Globus pallidus (tissue), 1 donor: Measurements from ENCODE around the gene LRMDA.
A peak's percentile ranks its signal among the peaks of the same experiment; 100 is the strongest.

Experiments
- DNase-seq: peaks from one replicate; pipeline ENCODE4 v3.0.0-alpha.2; 2015; ENCODE audit warnings: low spot score

The LRMDA gene

DNA sequence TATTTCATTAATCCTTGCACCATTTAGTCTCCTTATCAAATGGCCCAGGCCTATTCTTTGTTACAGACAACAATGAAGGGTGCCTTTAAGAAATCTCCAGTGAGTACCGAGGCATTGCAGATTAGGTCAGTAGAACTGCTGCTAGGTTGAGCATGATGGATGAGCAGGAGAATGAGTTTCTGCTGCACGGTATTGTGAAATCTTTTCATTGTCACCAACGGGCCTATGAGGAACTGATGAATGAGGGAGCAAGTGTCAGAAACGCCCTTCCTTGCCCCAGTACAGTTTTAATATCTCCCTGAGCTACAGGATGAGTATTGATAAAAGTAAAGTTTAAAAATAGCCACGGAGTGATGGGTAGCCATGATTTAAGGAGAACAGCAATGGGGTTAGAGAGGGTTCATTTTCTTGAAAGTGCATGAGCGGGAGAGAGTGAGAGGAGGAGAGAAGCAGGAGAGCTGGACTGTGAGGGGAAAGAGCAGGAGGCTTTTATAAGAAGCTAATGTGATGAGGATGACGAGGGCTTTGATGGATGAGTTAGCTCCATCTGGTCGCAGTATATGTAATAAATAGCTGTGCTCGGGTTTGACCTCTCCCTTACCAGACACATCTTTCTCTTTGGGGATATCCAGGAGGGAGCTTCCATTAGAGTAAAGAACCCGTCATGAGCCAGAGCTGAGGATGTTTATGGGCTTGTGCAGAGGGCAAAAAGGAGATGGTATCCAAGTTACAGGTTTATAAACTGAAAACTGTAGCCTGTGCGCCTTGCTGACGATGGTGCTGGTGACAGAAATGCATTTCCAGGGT lies 526.1 kb downstream of the LRMDA start:
- no peak for DNase-seq

DNA sequence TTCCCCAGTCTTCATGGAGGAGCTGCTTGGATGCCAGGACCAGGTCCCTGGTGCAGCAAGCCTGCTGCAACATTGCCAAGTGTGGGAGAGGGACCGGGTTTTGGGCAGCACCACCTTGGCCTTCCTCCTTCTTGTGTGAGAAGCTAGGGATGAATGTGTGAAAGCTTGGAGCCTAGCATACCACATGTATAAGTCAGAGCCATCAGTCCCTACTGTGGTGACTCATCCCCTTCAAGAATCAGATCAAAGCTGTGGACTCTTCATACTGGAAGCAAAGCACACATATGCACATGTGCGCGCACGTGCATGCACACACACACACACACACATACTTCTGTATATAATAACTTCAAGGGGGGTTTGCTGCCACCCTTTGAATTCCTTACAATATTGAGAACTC lies 527.8 kb downstream of the LRMDA start:
- DNase-seq = no peak

GRCh38 chr10:75959912-75960311 lies 528.5 kb downstream of the LRMDA start:
- DNase-seq = no peak

DNA sequence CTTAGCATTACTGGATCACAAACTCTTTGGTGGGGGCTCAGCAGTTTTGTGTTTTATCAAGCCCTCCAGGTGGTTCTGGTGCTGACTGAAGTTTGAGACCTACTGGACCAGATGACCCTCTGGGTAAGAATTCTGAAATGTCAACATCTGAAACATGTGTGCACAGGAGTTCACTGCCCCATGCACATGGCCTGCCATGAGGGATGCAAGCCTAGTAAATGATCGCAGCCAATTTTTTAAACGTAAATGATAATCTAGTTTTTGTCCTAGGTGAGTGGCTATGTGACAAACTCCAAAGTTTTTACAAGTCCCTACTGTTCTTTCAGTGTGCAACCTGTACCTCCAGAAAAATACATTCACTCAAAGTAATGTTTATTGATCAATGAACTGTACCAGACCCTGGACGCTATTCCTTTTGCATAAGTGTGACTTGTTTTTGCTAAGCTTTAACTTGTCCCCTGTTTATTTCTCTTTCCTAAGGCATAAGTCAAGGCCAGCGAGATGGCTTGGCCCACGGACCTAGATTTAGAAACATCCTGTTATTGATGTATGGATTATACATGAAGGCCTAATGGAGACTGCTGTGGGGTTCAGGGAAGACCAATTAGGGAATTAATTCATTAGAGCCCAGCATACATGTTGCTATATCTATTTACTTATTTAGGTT lies 531.1 kb downstream of the LRMDA start:
- DNase-seq = no peak

DNA sequence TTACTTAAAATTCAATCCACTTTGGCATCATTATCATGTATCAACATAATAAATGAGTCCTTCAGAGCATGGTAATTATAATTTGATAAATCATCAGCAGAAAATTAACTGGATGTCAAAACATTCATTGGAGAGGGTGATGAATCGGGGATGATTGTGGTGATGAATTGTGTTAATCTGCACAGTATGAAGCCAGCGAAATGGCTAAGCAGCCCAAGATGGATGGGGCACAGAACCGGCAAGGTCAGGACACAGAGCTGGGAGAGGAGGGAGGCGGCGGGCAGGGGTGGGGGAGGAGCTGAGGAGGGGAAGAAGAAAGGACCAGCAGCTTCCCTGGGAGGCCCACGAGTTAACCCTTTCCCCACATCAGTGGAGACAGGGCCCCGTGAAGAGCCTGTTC lies 536.1 kb downstream of the LRMDA start:
- DNase-seq = no peak

DNA sequence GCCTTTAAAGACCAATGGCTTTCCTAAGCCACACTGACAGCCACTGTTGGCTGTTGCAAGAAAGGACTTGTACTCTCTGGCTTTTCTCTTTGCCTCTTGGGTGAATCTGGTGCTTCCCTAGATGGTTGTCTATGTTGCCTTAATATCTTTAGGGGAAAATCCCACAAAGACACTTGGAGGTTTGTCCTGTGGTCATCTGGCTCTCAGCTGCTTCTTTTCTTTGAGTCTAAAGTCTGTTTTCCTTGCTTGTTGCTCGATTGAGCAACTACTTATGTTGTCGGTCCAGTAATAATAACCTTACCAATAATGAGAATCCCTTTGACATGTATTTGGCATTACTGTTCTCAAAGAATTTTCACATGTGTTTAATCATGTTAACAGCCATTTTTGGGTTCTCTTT lies 537.6 kb downstream of the LRMDA start:
- no peak for DNase-seq

- no peak for DNase-seq
These were observed 540.2 kb downstream of the LRMDA start for GRCh38 chr10:75971402-75972211.

DNA sequence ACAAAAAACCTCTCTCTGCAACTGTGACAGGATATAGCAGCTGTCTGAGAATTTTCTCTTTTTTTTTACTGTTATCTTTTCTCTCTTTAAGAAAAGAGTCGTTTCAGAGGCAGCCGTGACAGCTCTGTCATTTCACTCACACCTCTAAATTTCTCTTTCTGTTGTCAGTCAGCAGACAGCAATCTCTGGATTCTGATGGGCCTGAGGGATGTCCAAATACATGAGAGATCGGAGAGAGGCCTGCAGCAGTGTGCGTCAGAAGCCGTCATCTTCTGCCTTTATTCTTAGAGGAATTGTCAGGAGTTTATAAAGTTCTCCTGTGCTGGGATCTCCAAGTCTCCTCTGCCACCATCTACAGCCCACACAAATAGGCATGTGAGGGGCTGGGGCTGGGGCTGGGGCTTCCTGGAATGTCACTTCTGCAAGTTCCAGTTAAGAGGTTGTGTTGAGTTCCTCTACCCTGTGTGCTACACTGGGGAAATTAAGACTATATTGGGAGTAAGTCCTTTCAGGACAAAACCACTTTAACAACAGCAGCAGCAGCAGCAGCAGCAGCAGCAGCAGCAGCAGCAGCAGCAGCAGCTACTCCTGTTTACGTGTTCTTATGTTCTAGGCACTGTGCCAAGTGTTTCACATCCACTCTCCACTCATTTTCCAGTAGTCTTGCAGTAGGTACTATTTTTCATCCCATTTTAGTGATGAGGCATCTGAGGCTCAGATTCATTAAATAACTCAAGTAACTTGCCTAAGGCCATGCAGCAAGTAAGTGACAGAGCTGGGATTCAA lies 541.3 kb downstream of the LRMDA start:
- no peak for DNase-seq

DNA sequence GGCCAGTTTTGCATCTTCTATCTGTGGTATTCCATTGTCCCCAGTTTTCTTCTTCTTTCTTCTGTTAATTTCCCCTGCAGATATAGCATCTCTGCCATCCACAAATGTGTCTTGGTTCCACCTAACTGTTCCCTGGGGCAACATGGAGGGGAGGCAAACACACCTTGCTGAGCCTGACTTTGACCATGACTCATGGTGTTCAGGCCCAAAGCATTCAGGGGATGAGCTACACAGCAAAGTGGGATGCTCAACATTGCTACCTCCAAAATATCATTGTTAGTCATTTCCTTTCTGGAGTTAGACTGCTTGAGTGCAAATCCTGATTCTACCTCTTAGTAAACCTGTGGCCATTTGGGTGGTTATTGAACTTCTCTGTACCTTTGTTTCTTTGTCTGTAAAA lies 542.7 kb downstream of the LRMDA start:
- DNase-seq = no peak

DNA sequence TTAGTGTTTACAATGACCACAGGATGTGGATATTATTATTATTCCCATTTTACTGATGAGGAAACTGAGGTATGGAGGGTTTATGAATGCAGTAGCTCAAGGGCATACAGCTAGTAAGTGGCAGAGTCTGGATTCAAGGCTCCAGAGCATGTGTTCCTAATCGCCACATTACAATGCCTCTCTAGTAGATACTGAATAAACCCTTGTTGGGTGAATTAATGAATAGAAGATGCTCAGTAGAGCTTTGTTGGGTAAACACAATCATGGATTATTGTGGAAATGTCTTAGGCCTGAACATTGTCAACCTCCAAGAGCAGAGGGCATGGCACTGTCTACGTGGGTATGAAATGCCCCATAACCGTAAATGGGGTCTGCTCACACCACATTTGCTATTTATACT lies 545.3 kb downstream of the LRMDA start:
- peak; percentile 74 for DNase-seq

- DNase-seq = no peak
These were observed 545.7 kb downstream of the LRMDA start for GRCh38 chr10:75977139-75977538.

DNA sequence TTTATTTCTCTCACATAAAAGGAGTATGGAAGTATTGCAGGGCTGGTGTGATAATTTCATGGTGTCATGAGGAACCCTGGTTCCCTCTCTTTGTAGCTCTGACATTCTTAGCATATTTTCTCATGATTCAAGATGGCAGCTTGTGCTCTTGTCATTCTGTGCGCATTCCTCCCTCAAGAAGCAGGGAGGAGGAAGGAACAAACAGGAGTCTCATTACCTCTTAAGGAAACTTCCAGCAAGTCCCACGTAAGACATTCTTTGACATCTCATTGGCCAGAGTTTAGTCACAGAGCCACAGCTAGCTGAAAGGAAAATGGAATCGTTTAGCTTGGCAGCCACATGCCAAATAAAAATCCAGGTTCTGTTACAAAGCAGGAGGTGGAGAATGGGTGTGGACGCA lies 546.8 kb downstream of the LRMDA start:
- DNase-seq = no peak

- no peak for DNase-seq
These were observed 549.1 kb downstream of the LRMDA start for GRCh38 chr10:75980419-75981002.

DNA sequence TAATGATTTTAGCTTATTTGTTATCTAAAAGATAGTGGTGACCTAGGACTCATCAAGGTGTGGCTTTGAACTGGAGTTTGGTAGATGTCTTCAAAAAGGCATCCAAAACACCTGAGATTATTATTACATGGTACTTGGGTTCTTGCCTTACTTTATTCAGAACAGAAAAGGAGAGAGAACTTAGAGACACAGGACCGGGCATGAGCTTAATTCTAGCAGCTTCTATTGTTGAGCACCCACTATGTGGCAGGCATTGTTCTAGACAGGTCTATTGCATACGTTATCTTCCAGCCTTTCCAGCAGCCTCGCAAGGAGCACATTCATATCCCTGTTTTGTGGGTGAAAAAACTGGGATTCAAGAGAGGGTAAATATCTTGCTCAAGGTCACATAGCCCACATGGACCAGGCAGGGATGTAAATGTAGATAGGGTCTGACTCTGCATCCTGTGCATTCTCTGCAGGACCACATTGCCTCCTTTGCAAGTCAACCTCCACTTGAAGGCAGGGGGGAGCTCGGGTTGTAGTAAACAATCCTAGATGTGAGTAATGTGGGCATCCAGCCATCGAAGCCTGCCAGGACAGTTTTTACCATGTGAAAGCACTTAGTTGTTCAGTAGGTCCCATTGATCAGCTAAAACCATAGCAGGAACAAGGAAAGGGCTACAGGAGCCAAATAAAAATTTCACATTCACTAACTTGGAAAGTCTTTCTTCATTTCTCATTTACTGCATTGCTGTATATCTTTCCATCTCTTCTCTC lies 551.4 kb downstream of the LRMDA start:
- DNase-seq = peak; percentile 10

DNA sequence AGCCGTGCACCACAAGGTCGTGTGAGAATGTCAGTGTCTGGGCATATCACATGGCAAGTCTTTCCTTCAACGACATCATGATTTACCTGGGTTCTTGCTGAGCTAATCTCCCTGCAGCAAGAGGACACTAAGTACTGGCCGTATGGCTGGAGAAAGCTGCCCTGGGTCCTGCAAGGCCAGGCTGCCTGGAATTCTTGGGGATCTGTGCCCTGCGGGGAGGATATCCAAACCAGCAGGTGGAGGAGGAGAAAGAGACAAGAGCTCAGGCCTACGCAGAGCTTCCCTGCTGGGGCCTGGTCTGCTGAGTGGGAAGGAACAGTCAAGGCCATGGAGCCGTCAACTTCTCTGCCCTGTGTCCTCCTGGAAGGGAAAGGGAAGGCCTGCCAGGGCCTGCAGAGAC lies 552.6 kb downstream of the LRMDA start:
- DNase-seq = no peak

GRCh38 chr10:75987616-75988015 lies 556.2 kb downstream of the LRMDA start:
- DNase-seq = no peak

DNA sequence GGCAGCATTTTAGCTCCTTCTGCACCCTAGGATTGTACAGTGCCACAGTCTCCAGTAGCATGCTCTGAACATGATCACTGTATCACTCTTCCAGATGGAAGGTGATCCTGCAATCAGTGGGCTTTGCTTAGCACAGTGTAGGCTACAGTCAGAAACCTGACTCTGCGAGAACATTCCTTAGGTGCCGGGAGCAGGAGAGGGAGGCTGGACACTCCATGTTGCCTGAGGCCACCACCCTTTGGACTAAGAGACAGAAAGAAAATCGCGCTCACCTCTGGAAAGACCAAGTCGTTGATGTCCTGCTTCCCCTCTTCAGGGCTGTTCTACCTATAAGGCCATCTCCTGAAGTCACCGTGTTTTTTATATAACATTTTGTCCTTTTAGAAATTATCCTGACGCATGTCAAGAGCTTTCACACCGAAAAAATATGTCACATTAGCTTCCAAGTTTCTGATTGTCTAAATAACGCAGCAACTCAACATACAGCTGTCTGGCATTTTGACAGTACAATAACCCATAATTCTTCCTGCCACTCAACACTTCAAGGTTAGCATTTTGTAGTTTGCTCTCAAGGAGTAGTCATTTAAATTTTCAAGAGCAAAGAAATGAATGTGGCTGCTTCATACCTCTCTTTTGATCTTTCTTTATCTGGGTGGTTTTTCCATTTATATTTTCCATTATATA lies 563.1 kb downstream of the LRMDA start:
- DNase-seq = no peak

DNA sequence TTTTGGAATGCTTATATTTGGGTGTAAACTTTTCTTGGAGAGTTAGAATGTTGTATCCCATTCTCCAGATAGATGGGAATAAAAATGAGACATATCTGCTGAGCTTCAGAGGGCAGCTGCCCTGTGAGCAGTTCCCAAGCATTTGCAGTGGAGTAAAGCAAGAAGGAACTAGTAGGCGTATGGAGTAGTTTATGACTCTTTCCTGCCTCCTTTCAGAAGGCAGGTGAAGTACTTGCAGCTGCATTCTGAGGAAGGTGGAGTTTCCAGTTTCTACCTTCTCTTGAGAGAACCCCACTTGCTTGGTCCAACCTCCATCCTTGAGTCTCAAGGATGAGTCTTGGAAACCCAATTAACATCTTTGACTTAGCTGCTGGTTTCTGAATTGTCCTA lies 563.6 kb downstream of the LRMDA start:
- no peak for DNase-seq

- no peak for DNase-seq
These were observed 564.3 kb downstream of the LRMDA start for GRCh38 chr10:75995720-75996119.

- no peak for DNase-seq
These were observed 567.6 kb downstream of the LRMDA start for GRCh38 chr10:75999001-75999400.
